HepG2 (cell line): Measurements from ENCODE around the gene IL1RL2. TPM values are rescaled to one million over a fixed set of nuclear protein-coding genes. Genes with fewer than 3 reads are reported as not detected.

Experiments
- CSRNP1 ChIP-seq: sonication (generic); formaldehyde crosslinking; IDR thresholded peaks from 2 replicates; pipeline ENCODE4 v1.8.1; 2023; ENCODE audit warnings: mild to moderate bottlenecking, missing genetic modification reagents
- E2F2 ChIP-seq: sonication (generic); formaldehyde crosslinking; IDR thresholded peaks from 2 replicates; pipeline ENCODE4 v1.4.0; 2020; ENCODE audit warnings: missing genetic modification reagents, borderline replicate concordance
- HMGXB4 ChIP-seq, 2 experiments: sonication (generic) in 1 of 2; formaldehyde crosslinking in 1 of 2; IDR thresholded peaks; 2 replicates each; pipeline versions ENCODE4 v1.4.0 to v1.6.1; 2018 to 2020; ENCODE audit warnings: missing genetic modification reagents in 2 of 2, borderline replicate concordance in 1 of 2, low read depth in 1 of 2, mild to moderate bottlenecking in 1 of 2, missing biosample characterization in 1 of 2
- KLF12 ChIP-seq: sonication (generic); formaldehyde crosslinking; IDR thresholded peaks from 2 replicates; pipeline ENCODE4 v1.4.0; 2020; ENCODE audit warnings: missing genetic modification reagents, borderline replicate concordance
- MEIS2 ChIP-seq: sonication (generic); formaldehyde crosslinking; IDR thresholded peaks from 2 replicates; pipeline ENCODE4 v1.9.0; 2021; ENCODE audit warnings: mild to moderate bottlenecking, missing genetic modification reagents
- NFYC ChIP-seq: IDR thresholded peaks from 2 replicates; pipeline ENCODE4 v1.6.1; 2016; ENCODE audit warnings: missing genetic modification reagents, missing compliant biosample characterization
- NR3C1 ChIP-seq: sonication (generic); formaldehyde crosslinking; IDR thresholded peaks from 2 replicates; pipeline ENCODE4 v1.4.0; 2020; ENCODE audit warnings: missing genetic modification reagents
- SAFB2 ChIP-seq: sonication (generic); formaldehyde crosslinking; IDR thresholded peaks from 2 replicates; pipeline ENCODE4 v1.5.1; 2020; ENCODE audit warnings: missing genetic modification reagents, low read depth, mild to moderate bottlenecking, borderline replicate concordance
- SMAD1 ChIP-seq: sonication (generic); formaldehyde crosslinking; IDR thresholded peaks from 2 replicates; pipeline ENCODE4 v1.4.0; 2020; ENCODE audit warnings: missing genetic modification reagents, low read depth, mild to moderate bottlenecking, borderline replicate concordance
- TERF1 ChIP-seq: sonication (generic); formaldehyde crosslinking; IDR thresholded peaks from 2 replicates; pipeline ENCODE4 v1.8.0; 2022; ENCODE audit warnings: mild to moderate bottlenecking, missing genetic modification reagents, moderate library complexity
- UBTF ChIP-seq: sonication (generic); formaldehyde crosslinking; IDR thresholded peaks from 2 replicates; pipeline ENCODE4 v1.4.0; 2020; ENCODE audit warnings: mild to moderate bottlenecking, missing genetic modification reagents
- ZEB1 ChIP-seq: IDR thresholded peaks from 2 replicates; pipeline ENCODE4 v1.6.1; 2012; ENCODE audit warnings: mild to moderate bottlenecking, low read depth, inconsistent platforms; ENCODE audit not compliant: insufficient replicate concordance
- ZNF276 ChIP-seq: sonication (generic); formaldehyde crosslinking; IDR thresholded peaks from 2 replicates; pipeline ENCODE4 v1.4.0; 2020; ENCODE audit warnings: mild to moderate bottlenecking, low read depth, missing genetic modification reagents
- ZNF720 ChIP-seq: sonication (generic); formaldehyde crosslinking; IDR thresholded peaks from 2 replicates; pipeline ENCODE4 v1.4.0; 2020; ENCODE audit warnings: missing genetic modification reagents
- ZNF746 ChIP-seq: sonication (generic); formaldehyde crosslinking; IDR thresholded peaks from 2 replicates; pipeline ENCODE4 v1.8.0; 2022; ENCODE audit warnings: mild to moderate bottlenecking, missing genetic modification reagents
- ZSCAN9 ChIP-seq: IDR thresholded peaks from 2 replicates; pipeline ENCODE4 v1.6.1; 2016; ENCODE audit warnings: borderline replicate concordance
- polyA plus RNA-seq, 8 experiments: library from polyadenylated mRNA; depleted of rRNA in 3 of 8; stranded (reverse) in 7 of 8; unstranded in 1 of 8; fragments of >200 nt; fragmentation: Illumina TruSeq in 4 of 8; extraction: Trizol in 4 of 8; gene quantifications; 2 replicates each; pipeline versions ENCODE4 v1.2.1 to v1.2.3, GENCODE V29; 2011 to 2016; ENCODE audit warnings: low read depth in 4 of 8, missing spikeins in 1 of 8, mixed read lengths in 1 of 8; ENCODE audit not compliant: insufficient read depth in 1 of 8
- total RNA-seq, 5 experiments: library from RNA; depleted of rRNA; stranded (reverse); fragments of >200 nt; fragmentation: Illumina TruSeq; extraction: Trizol; gene quantifications; 2 replicates each; pipeline ENCODE4 v1.2.3, GENCODE V29; 2016; ENCODE audit warnings: low read depth in 1 of 5

The IL1RL2 gene
- total and polyA plus RNA-seq, 2 of the 13 experiments (the other 11 are each of a cell fraction or from before 2014, with no cell fraction given): 0.03 TPM; not detected in 1

GRCh38 chr2:102155703-102156515 lies 30.9 kb upstream of the IL1RL2 start (continued):
- TF ChIP-seq NFYC (0 out of 2 replicates have a peak, but pooled peaks have one; percentile 27), HMGXB4 (CRISPR knock-in tag; IDR thresholded peaks at IDR 0.05; ENCODE audit: borderline replicate concordance in 1 of 2, low read depth in 1 of 2) (no peak), KLF12 (CRISPR knock-in tag) (no peak), TERF1 (CRISPR knock-in tag) (no peak), NR3C1 (CRISPR knock-in tag) (no peak), UBTF (CRISPR knock-in tag) (no peak; the same call in 1 of the 2 replicates), ZNF276 (CRISPR knock-in tag) (no peak), MEIS2 (CRISPR knock-in tag) (0 out of 2 replicates have a peak, but pooled peaks have one; percentile 41), ZNF720 (CRISPR knock-in tag) (no peak), CSRNP1 (CRISPR knock-in tag) (peak; percentile 89), ZEB1 (peak; percentile 85), SAFB2 (CRISPR knock-in tag) (no peak; the same call in 1 of the 2 replicates), SMAD1 (no peak), ZNF746 (CRISPR knock-in tag) (peak; percentile 39; the same call in 1 of the 2 replicates), E2F2 (CRISPR knock-in tag) (no peak; the same call in 1 of the 2 replicates), ZSCAN9 (CRISPR knock-in tag) (peak; percentile 56; the same call in 1 of the 2 replicates)
